Fibroblast of upper back skin (primary cell): Measurements from ENCODE around the gene MYBPC1.
"Not testable (repeated sequence)": the region's sequence is repeated elsewhere in the genome, so short reads cannot be mapped to it uniquely, and the experiment has no call there.

Source experiments
- DNase-seq: peaks from one replicate; pipeline ENCODE4 v3.0.0-alpha.2; 2013

The MYBPC1 gene

DNA sequence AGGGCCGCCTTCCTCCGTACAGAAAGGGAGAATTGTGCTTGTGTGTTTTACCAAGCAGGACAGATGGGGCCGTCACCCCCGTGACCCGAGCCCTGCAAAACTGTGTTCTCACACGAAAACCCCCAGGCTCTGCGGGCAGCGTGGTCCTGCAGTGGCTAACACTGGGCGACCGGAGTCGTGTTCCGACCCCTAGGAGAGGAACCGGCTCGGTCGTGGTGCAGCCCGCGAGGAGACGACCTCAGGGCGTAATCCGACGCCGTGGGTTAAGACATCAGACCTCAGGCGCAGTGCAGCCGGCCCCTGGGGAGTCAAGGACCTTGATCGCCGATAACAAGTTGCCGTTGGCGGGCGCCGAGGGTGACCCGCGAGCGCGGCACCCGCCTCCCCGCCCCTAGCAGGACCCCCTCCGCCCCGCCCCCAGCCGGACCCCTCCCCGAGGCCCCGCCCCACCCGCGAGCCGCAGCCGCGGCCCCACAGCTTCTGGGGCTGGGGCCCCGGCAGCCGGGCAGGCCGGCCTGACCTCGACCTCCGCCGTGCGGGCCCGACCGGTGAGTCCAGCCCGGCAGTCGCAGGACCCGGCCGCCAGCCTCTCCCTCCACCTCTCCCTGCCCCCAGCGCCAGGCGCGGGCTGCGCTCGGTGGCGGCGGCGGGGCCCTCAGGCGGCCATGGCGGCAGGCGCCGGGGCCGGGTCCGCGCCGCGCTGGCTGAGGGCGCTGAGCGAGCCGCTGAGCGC lies 102.6 kb downstream of the MYBPC1 start, which contains the start of gene CHPT1:
Gene CHPT1, plus strand, starts transcription at position 444 of the 733 bp plus-strand sequence. Its CDS starts 222 bp downstream, at position 666.
- DNase-seq: peak; percentile 22

DNA sequence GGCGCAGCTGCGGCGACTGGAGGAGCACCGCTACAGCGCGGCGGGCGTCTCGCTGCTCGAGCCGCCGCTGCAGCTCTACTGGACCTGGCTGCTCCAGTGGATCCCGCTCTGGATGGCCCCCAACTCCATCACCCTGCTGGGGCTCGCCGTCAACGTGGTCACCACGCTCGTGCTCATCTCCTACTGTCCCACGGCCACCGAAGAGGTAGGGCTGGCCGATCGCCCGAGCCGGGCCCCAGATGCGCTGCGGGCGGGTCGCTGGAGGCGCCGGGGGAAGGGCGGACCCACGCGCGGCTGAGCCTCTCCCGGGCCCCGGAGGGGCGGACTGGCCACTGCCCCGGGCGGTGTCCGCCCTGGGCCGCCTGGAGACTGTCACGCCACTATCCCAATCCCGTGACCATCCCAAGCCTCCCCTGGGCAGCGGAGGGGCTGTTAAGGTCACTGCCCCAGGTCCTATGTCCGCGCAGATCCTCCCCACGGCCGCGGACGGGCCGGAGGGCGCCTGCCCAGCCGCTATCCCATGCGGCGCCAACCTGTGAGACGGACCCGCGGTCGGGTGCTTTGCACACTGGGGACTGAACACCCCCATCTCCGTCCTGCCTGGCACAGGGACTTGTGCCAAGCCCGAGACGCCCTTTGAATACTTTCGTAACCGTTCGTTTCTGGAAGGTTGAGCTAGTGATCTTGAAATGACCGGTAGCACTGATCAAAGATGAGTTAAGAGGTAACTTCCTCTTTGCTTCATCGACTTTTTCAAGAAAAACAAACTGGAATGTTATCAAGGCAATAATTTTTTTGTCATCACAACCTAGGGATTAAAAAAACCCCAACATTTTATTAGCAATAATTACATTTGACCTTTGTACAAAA lies 103.4 kb downstream of the MYBPC1 start:
- DNase-seq: peak; percentile 11

GRCh38 chr12:101698800-101699347 lies 104.1 kb downstream of the MYBPC1 start:
- DNase-seq: no peak

GRCh38 chr12:101700299-101700820 lies 105.6 kb downstream of the MYBPC1 start:
- no peak for DNase-seq

DNA sequence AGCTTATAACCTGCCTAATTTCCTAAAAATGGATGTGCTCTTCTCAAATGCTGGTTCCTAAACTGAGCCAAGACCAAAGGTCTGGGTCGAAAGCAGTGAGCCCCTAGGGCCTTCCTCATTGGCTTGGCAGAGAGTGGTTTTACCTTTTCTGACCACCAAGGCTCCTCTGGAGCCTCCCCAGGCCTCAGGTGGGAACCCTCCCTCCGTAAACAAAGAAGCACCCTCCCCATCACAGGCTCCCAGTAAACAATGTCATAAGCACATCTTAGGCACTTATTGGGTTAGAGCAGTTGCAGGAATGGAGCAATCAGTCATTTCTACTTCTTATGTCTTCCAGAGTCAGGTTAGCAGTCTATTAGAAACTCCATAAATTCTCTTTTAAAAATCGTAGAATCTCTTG lies 108.7 kb downstream of the MYBPC1 start:
- DNase-seq: no peak

DNA sequence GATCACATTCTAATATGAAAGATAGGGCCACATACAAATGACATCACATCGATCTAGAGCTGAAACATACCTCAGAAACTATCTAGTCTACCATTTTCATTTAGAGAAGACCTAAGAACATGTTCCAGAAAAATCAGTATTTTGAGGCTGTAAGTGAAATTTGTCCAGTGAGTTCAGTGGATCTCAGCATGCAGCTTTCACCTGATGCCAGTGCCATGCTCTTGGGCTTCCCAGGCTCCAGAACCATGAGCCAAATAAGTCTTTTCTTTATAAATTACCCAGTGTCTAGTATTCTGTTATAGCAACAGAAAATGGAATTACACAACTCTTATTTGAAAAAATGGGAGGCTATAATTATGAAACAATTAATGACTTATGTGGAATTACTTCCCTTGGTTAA lies 111.6 kb downstream of the MYBPC1 start:
- no peak for DNase-seq

GRCh38 chr12:101707131-101707782 lies 112.5 kb downstream of the MYBPC1 start:
- no peak for DNase-seq

GRCh38 chr12:101710288-101710687 lies 115.5 kb downstream of the MYBPC1 start:
- no peak for DNase-seq

GRCh38 chr12:101713059-101713682 lies 118.4 kb downstream of the MYBPC1 start:
- no peak for DNase-seq

DNA sequence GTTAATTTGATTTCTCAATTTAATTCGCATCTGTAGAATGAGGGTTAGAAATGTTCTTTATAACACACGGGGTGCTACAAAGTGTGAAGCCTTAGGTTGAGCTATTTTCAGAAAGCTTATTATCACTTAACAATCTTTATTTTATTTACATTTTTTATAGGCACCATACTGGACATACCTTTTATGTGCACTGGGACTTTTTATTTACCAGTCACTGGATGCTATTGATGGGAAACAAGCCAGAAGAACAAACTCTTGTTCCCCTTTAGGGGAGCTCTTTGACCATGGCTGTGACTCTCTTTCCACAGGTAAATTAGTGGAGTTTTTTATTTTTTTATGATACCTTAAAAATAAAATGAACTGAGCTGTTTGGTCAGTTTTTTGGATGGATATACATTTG lies 119.2 kb downstream of the MYBPC1 start:
- DNase-seq: no peak

DNA sequence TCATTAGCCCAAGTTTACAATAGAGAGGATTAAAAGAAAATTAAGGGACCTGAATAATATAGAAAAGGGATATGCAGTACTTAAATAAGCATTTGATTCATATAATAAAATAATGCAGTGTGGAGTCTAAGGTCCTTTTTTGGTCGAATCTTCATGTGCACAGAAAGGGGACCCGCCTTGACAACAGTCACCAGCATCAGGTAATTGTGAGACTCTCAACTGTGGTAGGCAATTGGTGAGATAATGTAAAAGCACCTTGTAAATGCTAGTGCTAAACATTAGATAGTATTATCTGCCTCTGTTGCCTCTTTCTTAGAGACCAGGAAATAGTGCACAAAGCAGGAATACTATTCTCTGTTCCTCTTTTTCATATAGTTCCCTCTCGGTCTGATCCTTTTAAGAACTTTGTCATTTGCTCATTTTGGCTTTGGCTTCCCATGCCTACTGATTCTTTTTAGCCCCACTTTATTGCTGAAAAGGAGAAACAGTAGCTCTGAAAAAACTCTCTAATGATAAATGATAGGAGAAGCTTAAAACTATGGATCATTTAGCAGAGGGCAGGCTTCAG lies 120.2 kb downstream of the MYBPC1 start:
- no peak for DNase-seq

GRCh38 chr12:101719566-101719965 lies 124.8 kb downstream of the MYBPC1 start:
- DNase-seq: peak; percentile 6

DNA sequence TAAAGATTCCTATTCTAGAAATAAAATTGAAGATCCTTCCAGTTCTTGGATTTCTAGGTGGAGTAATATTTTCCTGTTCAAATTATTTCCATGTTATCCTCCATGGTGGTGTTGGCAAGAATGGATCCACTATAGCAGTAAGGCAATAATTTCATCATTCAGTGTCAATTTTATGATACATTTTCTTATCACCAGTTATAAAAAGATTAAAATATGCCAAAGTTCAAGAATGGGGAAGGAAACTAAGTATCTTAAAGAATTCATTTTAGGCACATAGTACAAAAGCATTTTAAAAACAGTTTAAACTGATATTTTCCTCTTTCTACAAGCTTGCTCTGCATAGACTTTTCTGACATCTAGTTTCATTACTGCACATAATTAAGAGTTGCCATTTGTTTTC lies 125.3 kb downstream of the MYBPC1 start:
- no peak for DNase-seq

DNA sequence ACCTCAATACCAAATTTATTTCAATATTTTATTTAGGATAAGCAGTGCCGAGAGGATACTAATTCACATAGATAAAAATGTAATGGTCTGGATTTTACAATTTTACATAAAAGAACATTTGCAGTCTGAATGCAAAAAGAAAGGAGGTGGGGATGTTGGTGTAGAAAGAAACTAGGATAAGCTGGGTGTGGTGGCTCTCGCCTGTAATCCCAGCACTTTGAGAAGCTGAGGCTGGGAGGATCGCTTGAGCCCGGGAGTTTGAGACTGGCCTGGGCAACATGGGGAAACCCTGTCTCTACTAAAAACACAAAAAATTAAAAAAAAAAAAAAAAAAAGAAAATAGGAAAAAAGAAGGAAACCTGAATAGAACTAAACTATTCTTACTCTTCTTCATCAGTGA lies 127.6 kb downstream of the MYBPC1 start:
- no peak for DNase-seq

GRCh38 chr12:101727098-101727497 lies 132.3 kb downstream of the MYBPC1 start:
- DNase-seq: no peak

DNA sequence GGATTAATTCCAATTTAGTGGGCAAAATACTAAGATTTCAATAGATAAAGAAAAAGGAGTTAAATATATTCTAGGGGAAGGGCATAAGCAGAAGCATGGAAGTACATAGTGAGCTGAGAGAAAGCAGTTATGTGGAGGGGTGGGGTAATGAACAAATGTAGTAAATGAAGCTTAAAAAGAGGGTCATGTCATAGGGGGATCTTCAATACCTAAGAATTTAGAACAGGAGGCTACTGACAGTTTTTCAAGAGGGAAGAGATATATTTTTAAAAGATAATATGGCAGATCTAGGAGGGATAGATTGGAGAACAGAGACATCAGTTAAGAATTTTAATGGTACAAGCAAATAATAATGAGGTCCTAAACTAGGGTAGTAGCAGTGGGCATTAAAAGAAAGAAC lies 135.1 kb downstream of the MYBPC1 start:
- no peak for DNase-seq

GRCh38 chr12:101732318-101732717 lies 137.5 kb downstream of the MYBPC1 start:
- no peak for DNase-seq

DNA sequence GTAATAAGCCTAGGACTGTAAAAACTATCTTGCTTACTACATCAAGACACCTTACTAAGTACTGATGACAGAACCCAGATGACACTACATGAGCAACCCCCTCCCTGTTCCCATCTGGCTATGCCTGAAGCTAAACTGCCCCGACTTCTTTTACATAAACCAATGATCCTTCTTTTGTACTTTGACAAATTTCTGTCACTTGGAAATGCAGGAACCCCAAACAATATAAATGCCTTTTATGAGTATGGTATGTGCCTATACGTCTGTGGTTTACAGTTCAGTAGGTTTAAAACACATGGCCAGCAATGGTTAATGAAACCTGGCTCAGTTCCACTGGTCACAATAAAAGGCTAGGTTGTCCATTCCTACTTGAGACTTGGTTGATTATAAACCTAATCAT lies 138.4 kb downstream of the MYBPC1 start:
- no peak for DNase-seq

- not testable (repeated sequence) for DNase-seq
Observed at GRCh38 chr12:101734482-101734881, 139.7 kb downstream of the MYBPC1 start.
